GM23338 (cell line): ENCODE results near the gene ZDHHC4.

Experiments
- EZH2 ChIP-seq: fragments of 200-600 bp; sonication (generic); IDR thresholded peaks from one replicate; pipeline ENCODE4 v1.8.0; 2017; ENCODE audit warnings: antibody characterized with exemption, mild to moderate bottlenecking, low read depth; ENCODE audit not compliant: unreplicated experiment
- EZH2phosphoT487 ChIP-seq: fragments of 200-600 bp; sonication (generic); IDR thresholded peaks from one replicate; pipeline ENCODE4 v1.8.1; 2018; ENCODE audit warnings: antibody characterized with exemption; ENCODE audit not compliant: unreplicated experiment
- POLR2AphosphoS5 ChIP-seq: IDR thresholded peaks from 2 replicates; pipeline ENCODE4 v1.6.1; 2016; ENCODE audit warnings: antibody characterized with exemption, low read depth
- TF ChIP-seq, protein P1 (sequence below), 2 experiments: fragments of 200-600 bp in 1 of 2; sonication (generic) in 1 of 2; conservative IDR thresholded peaks; 2 replicates each; pipeline versions ENCODE4 v1.5.1 to v1.6.1; 2016 to 2017; ENCODE audit warnings: antibody characterized with exemption in 2 of 2, low read depth in 2 of 2, mild to moderate bottlenecking in 2 of 2, moderate library complexity in 1 of 2
- TF ChIP-seq, protein P2 (sequence below): IDR thresholded peaks from one replicate; pipeline ENCODE4 v1.6.1; 2018; ENCODE audit warnings: antibody characterized with exemption; ENCODE audit not compliant: unreplicated experiment

DNA sequence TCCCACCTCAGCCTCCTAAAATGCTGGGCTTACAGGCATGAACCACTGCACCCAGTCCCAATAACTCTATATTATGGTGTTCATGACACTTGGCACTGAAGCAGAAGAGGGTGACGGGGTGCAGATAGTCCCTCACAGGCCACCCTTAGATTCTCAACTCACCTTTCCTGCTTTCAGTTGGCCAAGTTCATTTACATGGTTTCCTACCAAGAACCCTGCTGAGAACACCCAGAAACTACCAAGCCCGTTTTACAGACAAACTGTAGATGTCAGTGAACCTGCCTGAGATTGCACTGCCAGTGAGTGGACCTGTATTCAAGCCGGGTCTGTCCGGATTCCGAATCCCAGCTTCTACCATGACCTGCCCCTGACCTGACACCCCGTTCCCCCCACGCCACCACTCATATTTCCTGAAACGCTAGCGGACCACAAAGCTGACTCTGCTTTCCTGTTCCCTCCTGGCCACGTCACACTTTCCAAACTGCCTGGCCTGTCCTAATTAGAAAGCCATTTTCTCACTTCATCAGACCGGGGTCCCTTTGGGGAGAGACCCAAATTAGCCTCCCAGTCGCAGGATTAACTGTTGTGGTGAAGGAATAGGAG, 43.3 kb upstream of the ZDHHC4 start:
- TF ChIP-seq, protein P1, sequence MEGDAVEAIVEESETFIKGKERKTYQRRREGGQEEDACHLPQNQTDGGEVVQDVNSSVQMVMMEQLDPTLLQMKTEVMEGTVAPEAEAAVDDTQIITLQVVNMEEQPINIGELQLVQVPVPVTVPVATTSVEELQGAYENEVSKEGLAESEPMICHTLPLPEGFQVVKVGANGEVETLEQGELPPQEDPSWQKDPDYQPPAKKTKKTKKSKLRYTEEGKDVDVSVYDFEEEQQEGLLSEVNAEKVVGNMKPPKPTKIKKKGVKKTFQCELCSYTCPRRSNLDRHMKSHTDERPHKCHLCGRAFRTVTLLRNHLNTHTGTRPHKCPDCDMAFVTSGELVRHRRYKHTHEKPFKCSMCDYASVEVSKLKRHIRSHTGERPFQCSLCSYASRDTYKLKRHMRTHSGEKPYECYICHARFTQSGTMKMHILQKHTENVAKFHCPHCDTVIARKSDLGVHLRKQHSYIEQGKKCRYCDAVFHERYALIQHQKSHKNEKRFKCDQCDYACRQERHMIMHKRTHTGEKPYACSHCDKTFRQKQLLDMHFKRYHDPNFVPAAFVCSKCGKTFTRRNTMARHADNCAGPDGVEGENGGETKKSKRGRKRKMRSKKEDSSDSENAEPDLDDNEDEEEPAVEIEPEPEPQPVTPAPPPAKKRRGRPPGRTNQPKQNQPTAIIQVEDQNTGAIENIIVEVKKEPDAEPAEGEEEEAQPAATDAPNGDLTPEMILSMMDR (conservative IDR thresholded peaks at IDR 0.05; ENCODE audit: low read depth in 2 of 2), result no peak
- no peak for TF ChIP-seq EZH2
- TF ChIP-seq, protein P2, sequence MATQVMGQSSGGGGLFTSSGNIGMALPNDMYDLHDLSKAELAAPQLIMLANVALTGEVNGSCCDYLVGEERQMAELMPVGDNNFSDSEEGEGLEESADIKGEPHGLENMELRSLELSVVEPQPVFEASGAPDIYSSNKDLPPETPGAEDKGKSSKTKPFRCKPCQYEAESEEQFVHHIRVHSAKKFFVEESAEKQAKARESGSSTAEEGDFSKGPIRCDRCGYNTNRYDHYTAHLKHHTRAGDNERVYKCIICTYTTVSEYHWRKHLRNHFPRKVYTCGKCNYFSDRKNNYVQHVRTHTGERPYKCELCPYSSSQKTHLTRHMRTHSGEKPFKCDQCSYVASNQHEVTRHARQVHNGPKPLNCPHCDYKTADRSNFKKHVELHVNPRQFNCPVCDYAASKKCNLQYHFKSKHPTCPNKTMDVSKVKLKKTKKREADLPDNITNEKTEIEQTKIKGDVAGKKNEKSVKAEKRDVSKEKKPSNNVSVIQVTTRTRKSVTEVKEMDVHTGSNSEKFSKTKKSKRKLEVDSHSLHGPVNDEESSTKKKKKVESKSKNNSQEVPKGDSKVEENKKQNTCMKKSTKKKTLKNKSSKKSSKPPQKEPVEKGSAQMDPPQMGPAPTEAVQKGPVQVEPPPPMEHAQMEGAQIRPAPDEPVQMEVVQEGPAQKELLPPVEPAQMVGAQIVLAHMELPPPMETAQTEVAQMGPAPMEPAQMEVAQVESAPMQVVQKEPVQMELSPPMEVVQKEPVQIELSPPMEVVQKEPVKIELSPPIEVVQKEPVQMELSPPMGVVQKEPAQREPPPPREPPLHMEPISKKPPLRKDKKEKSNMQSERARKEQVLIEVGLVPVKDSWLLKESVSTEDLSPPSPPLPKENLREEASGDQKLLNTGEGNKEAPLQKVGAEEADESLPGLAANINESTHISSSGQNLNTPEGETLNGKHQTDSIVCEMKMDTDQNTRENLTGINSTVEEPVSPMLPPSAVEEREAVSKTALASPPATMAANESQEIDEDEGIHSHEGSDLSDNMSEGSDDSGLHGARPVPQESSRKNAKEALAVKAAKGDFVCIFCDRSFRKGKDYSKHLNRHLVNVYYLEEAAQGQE, result no peak
- TF ChIP-seq EZH2phosphoT487, result no peak
- TF ChIP-seq POLR2AphosphoS5, result no peak
